ENCODE data around the gene SH3BGR.

- no peak for TF ChIP-seq CTCF (IDR thresholded peaks at IDR 0.05; ENCODE audit: low read depth, low read length)
- TF ChIP-seq POLR2A (IDR thresholded peaks at IDR 0.05; ENCODE audit: extremely low read depth, insufficient read length) = no peak
Measured at GRCh38 chr21:39451332-39452206, at the start of gene SH3BGR.
